Cortex of kidney (tissue), 1 donor: Measurements from ENCODE around the gene RNF217.

Experiments
- DNase-seq: peaks from one replicate; lab custom pipeline; 2025; lab: John Stamatoyannopoulos, UW

RNF217 gene

GRCh38 chr6:124989136-124989983, 27.1 kb downstream of the RNF217 start:
- no peak for DNase-seq

GRCh38 chr6:124990988-124991387, 28.8 kb downstream of the RNF217 start:
- no peak for DNase-seq

DNA sequence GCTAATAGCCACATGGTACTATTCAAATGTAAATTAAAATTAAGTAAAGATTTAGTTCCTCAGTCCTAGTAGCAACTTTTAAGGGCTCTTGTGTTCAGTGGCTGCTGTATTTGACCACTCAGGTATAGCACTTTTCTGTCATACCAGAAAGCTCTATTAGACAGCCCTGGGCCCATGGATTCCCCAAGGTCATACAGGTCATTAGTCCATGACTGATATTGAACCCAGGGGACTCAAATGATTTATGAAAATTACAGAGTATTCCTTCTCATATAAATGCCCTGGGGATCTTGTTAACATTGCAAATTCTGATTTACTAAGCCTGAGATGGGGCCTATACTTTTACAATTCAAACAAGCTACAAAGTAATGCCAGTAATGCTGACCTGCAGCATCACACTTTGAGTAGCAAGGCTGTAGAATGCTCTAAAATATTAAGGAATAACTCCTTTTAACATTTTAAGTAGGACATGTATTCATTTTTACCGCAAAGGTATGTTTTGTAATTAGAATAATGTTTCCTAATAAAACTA, 29.6 kb downstream of the RNF217 start:
- no peak for DNase-seq

DNA sequence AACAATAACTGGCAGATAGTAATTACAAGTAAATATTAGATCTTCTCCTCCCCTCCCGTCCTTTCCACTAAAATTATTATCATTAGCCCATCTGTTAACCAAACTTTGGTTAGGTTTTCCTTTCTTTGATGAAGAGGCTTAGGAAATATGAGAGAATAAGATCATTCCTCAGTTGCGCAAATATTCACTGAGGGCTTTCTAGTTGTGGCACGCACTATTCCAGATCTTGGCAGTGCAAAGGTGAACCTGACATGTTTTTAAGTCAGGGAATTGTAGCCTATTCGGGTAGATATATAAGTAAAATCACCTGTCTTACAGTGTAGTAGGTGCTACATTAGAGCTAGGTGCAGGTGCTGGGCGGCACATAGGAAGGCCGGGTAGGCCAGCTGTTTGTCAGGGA, 31.1 kb downstream of the RNF217 start:
- no peak for DNase-seq

DNA sequence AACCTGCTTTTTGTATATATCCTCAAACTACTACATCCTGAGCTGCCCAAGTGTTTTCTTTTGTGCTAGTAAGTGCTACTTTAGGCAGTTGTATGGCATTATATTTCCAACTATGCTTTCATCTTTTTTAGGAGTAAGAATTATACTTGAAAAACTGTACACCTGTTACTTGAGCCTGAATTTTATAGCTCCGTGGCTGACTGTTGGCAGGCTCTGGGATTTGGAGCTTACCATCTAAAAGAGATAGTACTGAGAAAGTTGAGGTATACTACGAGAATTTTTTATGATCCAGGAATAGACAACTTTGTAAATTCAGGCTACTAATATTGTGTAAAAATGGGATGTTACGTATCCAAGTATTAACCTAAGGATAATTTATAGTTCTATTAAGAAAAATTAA, 32.4 kb downstream of the RNF217 start:
- DNase-seq: no peak

DNA sequence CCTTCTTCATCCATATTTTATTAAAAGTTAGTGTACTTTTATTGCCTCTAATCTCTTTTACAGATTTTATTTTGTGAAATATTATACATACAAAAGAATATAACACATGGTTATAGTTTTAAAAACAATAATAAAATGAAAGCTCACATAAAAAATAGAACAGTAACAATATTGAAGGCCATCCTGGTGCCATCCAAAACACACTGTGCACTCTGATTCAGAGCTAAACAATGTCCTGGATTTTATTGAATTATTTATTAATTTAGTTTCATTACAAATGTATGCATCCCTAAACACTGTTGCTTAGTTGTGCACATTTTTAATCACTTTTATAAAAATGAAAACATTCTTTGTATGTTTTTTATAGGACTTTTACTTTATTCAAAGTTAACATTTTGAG, 32.9 kb downstream of the RNF217 start:
- no peak for DNase-seq

- no peak for DNase-seq
Measured at GRCh38 chr6:124995645-124996325, 33.5 kb downstream of the RNF217 start.

- DNase-seq: no peak
Measured at GRCh38 chr6:124996411-124996810, 34.2 kb downstream of the RNF217 start.

DNA sequence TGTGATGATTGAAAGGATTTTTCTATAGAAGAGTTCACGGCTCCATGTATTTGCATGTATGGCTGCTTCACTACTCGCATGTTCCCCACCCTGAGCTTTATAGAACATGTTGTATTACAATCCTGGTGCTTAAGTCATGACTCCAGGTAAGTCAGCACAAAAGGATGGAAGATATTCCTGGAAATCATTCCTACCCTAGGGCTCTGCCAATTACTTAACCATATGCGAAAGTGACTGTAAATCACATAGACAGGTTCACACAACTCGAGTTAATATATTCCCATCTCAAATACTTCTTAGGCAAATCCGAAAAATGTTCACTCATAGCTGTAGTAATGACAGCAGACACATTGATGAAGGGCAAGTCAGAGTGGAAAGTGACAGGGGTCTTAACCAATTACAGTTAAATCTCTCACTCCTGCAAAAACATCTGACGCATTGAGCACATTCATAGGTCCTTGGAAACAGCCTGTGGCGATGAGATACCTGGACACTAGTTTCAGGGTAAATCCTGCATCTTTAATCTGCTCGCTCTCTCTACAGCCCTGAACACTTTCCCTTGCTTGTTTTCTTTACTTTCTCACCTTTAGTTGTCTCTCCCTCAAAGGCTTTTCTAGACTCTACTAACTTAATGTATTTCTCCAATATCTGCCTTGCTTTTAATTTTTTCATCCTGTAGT, 35.1 kb downstream of the RNF217 start:
- DNase-seq: no peak

GRCh38 chr6:124999105-124999764, 37.0 kb downstream of the RNF217 start:
- no peak for DNase-seq

- no peak for DNase-seq
Measured at GRCh38 chr6:125001684-125002405, 39.6 kb downstream of the RNF217 start.

- no peak for DNase-seq
Measured at GRCh38 chr6:125002406-125002741, 40.1 kb downstream of the RNF217 start.

DNA sequence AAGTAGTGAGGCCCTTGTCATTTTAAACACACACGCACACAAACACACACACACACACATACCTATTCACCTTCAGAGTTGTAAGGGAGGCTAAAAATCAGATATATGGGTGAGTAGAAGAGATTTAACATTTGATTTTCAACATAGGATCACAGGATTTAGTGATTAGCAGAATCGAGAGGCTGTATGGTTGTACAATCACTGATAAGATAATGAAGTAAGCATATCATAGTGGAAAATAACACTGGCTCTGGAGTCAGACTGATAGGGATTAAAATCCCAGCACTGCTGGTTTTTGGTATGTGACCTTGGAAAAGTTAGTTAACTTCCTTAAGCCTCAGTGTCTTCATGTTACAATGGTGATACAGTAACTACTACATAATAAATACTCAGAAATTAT, 40.8 kb downstream of the RNF217 start:
- no peak for DNase-seq

- DNase-seq: no peak
Measured at GRCh38 chr6:125004198-125004597, 42.0 kb downstream of the RNF217 start.

DNA sequence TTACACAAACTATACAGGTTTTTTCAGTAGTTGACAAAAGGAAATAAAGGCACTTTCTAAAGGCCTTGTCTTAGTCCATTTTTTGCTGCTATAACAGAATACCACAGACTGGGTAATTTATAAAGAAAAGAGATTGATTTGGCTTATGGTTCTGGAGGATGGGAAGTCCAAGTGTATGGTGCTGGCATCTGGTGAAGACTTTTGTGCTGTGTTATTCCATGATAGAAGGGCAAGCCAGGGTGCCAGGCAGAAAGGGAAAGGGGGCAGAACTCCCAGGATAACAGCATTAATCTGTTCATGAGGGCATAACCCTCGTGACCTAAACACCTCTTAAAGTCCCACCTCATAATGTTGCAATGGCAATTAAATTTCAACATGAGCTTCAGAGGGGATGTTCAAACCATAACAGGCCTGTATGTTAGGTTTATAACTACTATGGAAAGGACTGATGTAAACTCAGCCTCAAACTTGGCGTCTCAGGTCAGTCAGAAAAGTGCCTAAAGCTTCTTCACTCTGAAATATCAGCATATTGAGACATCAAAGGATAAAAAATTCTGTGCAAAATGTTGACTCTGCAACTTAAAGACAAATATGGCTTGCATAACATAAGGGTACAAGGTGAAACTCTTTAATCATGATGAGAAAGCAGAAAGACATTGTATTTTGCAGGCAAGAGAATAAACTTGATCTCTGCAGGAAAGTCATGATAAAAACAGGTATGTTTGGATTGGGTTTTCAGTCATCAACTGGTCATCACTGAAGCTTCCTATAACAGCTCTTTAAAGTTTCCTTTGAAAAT, 42.8 kb downstream of the RNF217 start:
- DNase-seq: no peak

DNA sequence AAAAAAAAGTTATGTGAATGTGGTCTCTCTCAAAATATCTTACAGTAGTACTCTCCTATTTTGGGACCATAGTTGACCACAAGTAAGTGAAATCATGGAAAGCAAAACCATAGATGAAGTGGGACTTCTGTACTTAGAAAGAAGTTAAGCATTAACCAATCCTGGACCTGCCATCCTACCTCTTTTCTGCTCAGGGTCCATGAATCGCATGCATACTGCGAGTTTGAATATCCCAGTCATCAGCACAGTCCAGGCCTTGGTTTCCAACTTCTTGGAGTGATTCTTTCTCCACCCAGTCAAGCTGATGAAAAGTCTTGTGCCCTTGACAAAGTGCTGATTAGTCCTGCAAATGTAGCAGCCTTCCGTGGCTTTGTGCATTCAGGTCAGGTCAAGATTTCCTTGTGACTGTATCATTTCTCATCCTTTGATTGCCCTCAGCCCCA, 46.0 kb downstream of the RNF217 start:
- DNase-seq: no peak

DNA sequence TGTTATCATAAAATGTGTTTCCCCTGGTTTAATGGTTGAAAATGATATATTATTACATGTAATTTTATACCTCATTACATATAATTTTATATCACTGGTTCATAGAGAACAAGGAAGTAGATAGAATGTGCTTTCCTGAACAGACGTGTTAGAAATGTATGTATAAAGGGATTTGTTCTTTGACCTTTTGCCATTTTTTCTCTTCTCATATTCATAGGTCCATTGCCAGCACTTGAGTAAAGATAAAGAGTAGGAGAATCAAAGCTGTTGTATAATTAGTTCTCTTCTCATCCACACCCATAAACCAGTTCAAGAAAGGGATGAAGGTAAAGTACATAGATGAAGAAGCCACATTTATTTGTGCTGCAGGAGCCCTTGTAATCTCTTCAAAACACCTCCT, 46.7 kb downstream of the RNF217 start:
- no peak for DNase-seq

DNA sequence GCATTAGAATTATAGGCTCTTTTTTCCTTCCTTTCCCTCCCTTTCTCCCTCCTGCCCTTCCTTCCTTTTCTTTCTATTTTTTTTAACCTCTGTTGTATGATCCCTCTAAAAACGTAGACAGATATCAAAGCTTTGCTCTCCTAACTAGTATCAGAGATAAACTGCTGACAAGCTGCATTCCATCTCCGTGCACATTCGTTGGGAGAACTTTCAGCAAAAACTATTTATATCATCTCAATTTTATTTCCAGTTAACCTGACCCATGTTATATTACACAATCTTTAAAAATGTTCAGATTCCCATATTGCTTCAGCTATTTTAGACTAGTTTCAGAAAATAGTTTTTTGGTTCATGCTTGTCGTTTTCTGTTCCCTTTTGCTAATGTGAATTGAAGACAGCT, 47.3 kb downstream of the RNF217 start:
- no peak for DNase-seq

- DNase-seq: no peak
Measured at GRCh38 chr6:125013938-125014660, 51.9 kb downstream of the RNF217 start.

- DNase-seq: no peak
Measured at GRCh38 chr6:125014661-125014957, 52.4 kb downstream of the RNF217 start.
